ENCODE data around the gene DCLK1. TPM values are rescaled to one million over a fixed set of nuclear protein-coding genes. Genes with fewer than 3 reads are reported as not detected.

The DCLK1 gene
- total and polyA plus RNA-seq, 7 donors: 0.98 to 15.1 (median 3.9) TPM

- 66 to 79% (median 68%) methylated on average over 1 of the region's 1 CpG for WGBS, 3 donors
- intact Hi-C loops (cut with DNase I): no loop called here
- H3K27ac ChIP-seq: no peak overlapping the region
- no peak overlapping the region for H3K4me3 ChIP-seq
- no peak for TF ChIP-seq CTCF (IDR thresholded peaks at IDR 0.05)
- H3K9me3 ChIP-seq: no peaks in the 10 kb centered on the region
- DNase-seq (no peak), ATAC-seq (no peak)
- H3K36me3 ChIP-seq (ENCODE audit: insufficient read depth in 1 of 2, low read depth in 1 of 2): no peaks in the 10 kb centered on the region
- no peaks in the 10 kb centered on the region for H3K4me1 ChIP-seq
- H3K27me3 ChIP-seq (ENCODE audit: insufficient read depth in 3 of 3, low read length in 2 of 3): no peaks in the 10 kb centered on the region
Measured at GRCh38 chr13:36062249-36062648, 68.9 kb downstream of the DCLK1 start.

- Histone ChIP-seq H3K9me3 (no peaks in the 10 kb centered on the region), H3K27me3 (ENCODE audit: insufficient read depth in 3 of 3, low read length in 2 of 3) (no peaks in the 10 kb centered on the region), H3K36me3 (ENCODE audit: insufficient read depth in 1 of 2, low read depth in 1 of 2) (no peaks in the 10 kb centered on the region), H3K27ac (no peak overlapping the region), H3K4me1 (no peaks in the 10 kb centered on the region), H3K4me3 (no peak overlapping the region)
- no peak for TF ChIP-seq CTCF (IDR thresholded peaks at IDR 0.05)
- 54 to 56% (median 55%) methylated on average over 4 of the region's 4 CpGs for WGBS, 3 donors
- intact Hi-C loops (cut with DNase I): no loop called here
- DNase-seq: no peak
- no peak for ATAC-seq
Measured at GRCh38 chr13:36061621-36062020, 69.6 kb downstream of the DCLK1 start.

- DNase-seq (no peak), ATAC-seq (no peak)
- no peak for TF ChIP-seq CTCF (IDR thresholded peaks at IDR 0.05)
- no peaks in the 10 kb centered on the region for H3K27me3 ChIP-seq (ENCODE audit: insufficient read depth in 3 of 3, low read length in 2 of 3)
- H3K36me3 ChIP-seq (ENCODE audit: insufficient read depth in 1 of 2, low read depth in 1 of 2): no peaks in the 10 kb centered on the region
- no peaks in the 10 kb centered on the region for H3K4me1 ChIP-seq
- H3K4me3 ChIP-seq: no peak overlapping the region
- intact Hi-C loops (cut with DNase I): no loop called here
- 69 to 78% (median 75%) methylated on average over 4 of the region's 4 CpGs for WGBS, 3 donors
- H3K27ac ChIP-seq: no peak overlapping the region
- no peaks in the 10 kb centered on the region for H3K9me3 ChIP-seq
Measured at GRCh38 chr13:36061054-36061453, 70.1 kb downstream of the DCLK1 start.

GRCh38 chr13:36059321-36059720, 71.9 kb downstream of the DCLK1 start:
- intact Hi-C loops (cut with DNase I): no loop called here
- Histone ChIP-seq H3K9me3 (no peaks in the 10 kb centered on the region), H3K27me3 (ENCODE audit: insufficient read depth in 3 of 3, low read length in 2 of 3) (no peaks in the 10 kb centered on the region), H3K27ac (no peak overlapping the region), H3K4me3 (no peak overlapping the region), H3K36me3 (ENCODE audit: insufficient read depth in 1 of 2, low read depth in 1 of 2) (no peaks in the 10 kb centered on the region), H3K4me1 (no peaks in the 10 kb centered on the region)
- TF ChIP-seq CTCF (IDR thresholded peaks at IDR 0.05): no peak
- no peak for ATAC-seq
- DNase-seq: peak in 1 of 2 donors; percentile 52
- 32 to 56% (median 50%) methylated on average over 1 of the region's 1 CpG for whole genome bisulfite sequencing, 3 donors

GRCh38 chr13:36058116-36058515, 73.1 kb downstream of the DCLK1 start:
- Histone ChIP-seq H3K4me1 (no peaks in the 10 kb centered on the region), H3K36me3 (ENCODE audit: insufficient read depth in 1 of 2, low read depth in 1 of 2) (no peaks in the 10 kb centered on the region), H3K4me3 (no peak overlapping the region), H3K27me3 (ENCODE audit: insufficient read depth in 3 of 3, low read length in 2 of 3) (no peaks in the 10 kb centered on the region), H3K27ac (no peak overlapping the region), H3K9me3 (no peaks in the 10 kb centered on the region)
- TF ChIP-seq CTCF (IDR thresholded peaks at IDR 0.05): no peak
- ATAC-seq: no peak
- no peak for DNase-seq
- intact Hi-C loops (cut with DNase I): no loop called here
- 67 to 76% (median 67%) methylated on average over 2 of the region's 2 CpGs for WGBS, 3 donors
